Measurements from ENCODE around the gene MUSTN1. TPM values are rescaled to one million over a fixed set of nuclear protein-coding genes. Genes with fewer than 3 reads are reported as not detected.
A peak's percentile ranks its signal among the peaks of the same experiment; 100 is the strongest.

The MUSTN1 gene
- total and polyA plus RNA-seq, 7 donors, result 4.2 to 12.7 (median 8.2) TPM; not detected in 1

- Histone ChIP-seq H3K9me3 (no peaks in the 10 kb centered on the region), H3K4me1 (no peaks in the 10 kb centered on the region), H3K27ac (no peak overlapping the region), H3K27me3 (no peaks in the 10 kb centered on the region), H3K36me3 (no peaks in the 10 kb centered on the region), H3K4me3 (no peak overlapping the region)
- peak; percentile 30 for DNase-seq
- intact Hi-C loops (cut with DNase I), result no loop called here
- TF ChIP-seq POLR2A (IDR thresholded peaks at IDR 0.05) (no peak), EP300 (IDR thresholded peaks at IDR 0.05) (no peak), POLR2AphosphoS5 (IDR thresholded peaks at IDR 0.05) (no peak), CTCF (IDR thresholded peaks at IDR 0.05) (no peak)
- WGBS, 2 donors, result 85 to 89% methylated on average over 5 of the region's 5 CpGs
These were observed 49.8 kb downstream of the MUSTN1 start for GRCh38 chr3:52784931-52785590.

- Histone ChIP-seq H3K36me3 (no peaks in the 10 kb centered on the region), H3K27ac (no peak overlapping the region), H3K27me3 (no peaks in the 10 kb centered on the region), H3K4me1 (no peaks in the 10 kb centered on the region), H3K9me3 (no peaks in the 10 kb centered on the region), H3K4me3 (no peak overlapping the region)
- intact Hi-C loops (cut with DNase I), result no loop called here
- TF ChIP-seq POLR2AphosphoS5 (IDR thresholded peaks at IDR 0.05) (no peak), POLR2A (IDR thresholded peaks at IDR 0.05) (no peak), EP300 (IDR thresholded peaks at IDR 0.05) (no peak), CTCF (IDR thresholded peaks at IDR 0.05) (no peak)
- DNase-seq, result peak; percentile 54
- 79 to 89% methylated on average over 18 of the region's 18 CpGs for WGBS, 2 donors
These were observed 50.7 kb downstream of the MUSTN1 start for GRCh38 chr3:52784021-52784621.

- 85 to 90% methylated on average over 3 of the region's 3 CpGs for WGBS, 2 donors
- no peaks in the 10 kb centered on the region for H3K9me3 ChIP-seq
- H3K27me3 ChIP-seq, result no peaks in the 10 kb centered on the region
- no peaks in the 10 kb centered on the region for H3K4me1 ChIP-seq
- no peak overlapping the region for H3K4me3 ChIP-seq
- intact Hi-C loops (cut with DNase I), result no loop called here
- peak; percentile 11 for DNase-seq
- TF ChIP-seq POLR2AphosphoS5 (IDR thresholded peaks at IDR 0.05), result no peak
- TF ChIP-seq EP300 (IDR thresholded peaks at IDR 0.05), result no peak
- no peak for TF ChIP-seq POLR2A (IDR thresholded peaks at IDR 0.05)
- TF ChIP-seq CTCF (IDR thresholded peaks at IDR 0.05), result no peak
- no peaks in the 10 kb centered on the region for H3K36me3 ChIP-seq
- no peak overlapping the region for H3K27ac ChIP-seq
These were observed 51.6 kb downstream of the MUSTN1 start for GRCh38 chr3:52783211-52783555.

Small RNA genes lying within 50 kb of the gene (small RNA-seq; reads per million reads assigned to genes)
- 0 reads per million in 3 donors for gene MIR8064
- gene MUSTN1, result 0 reads per million in 3 donors

Other genes with a start within 250 kb of the MUSTN1 start
- 10 to 100 TPM; 82.8 to 94.2 (median 90.1) TPM for gene PBRM1, start 149.1 kb downstream of the MUSTN1 start, total RNA-seq
- 10 to 100 TPM in 1 of 3 donors, 1 to 10 TPM in 2; 8.4 to 19.8 (median 9.9) TPM for gene PBRM1, start 149.1 kb downstream of the MUSTN1 start, polyA plus RNA-seq
- 10 to 100 TPM; 22.4 to 42.5 (median 36.2) TPM for gene GNL3, start 149.0 kb downstream of the MUSTN1 start, total RNA-seq
- gene GNL3, start 149.0 kb downstream of the MUSTN1 start, polyA plus RNA-seq, result 10 to 100 TPM; 34.2 to 76.6 (median 39.8) TPM
- gene GLT8D1, start 129.2 kb downstream of the MUSTN1 start, total RNA-seq, result 10 to 100 TPM; 31.5 to 47.4 (median 35.7) TPM
- 10 to 100 TPM in 2 of 3 donors, 1 to 10 TPM in 1; 9.2 to 29.4 (median 11.4) TPM for gene GLT8D1, start 129.2 kb downstream of the MUSTN1 start, polyA plus RNA-seq
- gene SPCS1, start 128.9 kb downstream of the MUSTN1 start, total RNA-seq, result 100 to 1,000 TPM in 3 of 4 donors, 10 to 100 TPM in 1; 62.0 to 140 (median 109) TPM
- 100 to 1,000 TPM in 2 of 3 donors, 10 to 100 TPM in 1; 96.1 to 191 (median 113) TPM for gene SPCS1, start 128.9 kb downstream of the MUSTN1 start, polyA plus RNA-seq
- 10 to 100 TPM; 17.1 to 19.4 (median 19.0) TPM for gene NEK4, start 64.1 kb downstream of the MUSTN1 start, total RNA-seq
- gene NEK4, start 64.1 kb downstream of the MUSTN1 start, polyA plus RNA-seq, result 10 to 100 TPM in 2 of 3 donors, 1 to 10 TPM in 1; 7.4 to 11.4 (median 10.7) TPM
- gene ITIH1, start 57.4 kb downstream of the MUSTN1 start, total RNA-seq, result not detected
- under 1 TPM in 1 of 3 donors, not detected in 2; 0.85 TPM for gene ITIH1, start 57.4 kb downstream of the MUSTN1 start, polyA plus RNA-seq
- 1 to 10 TPM in 1 of 4 donors, under 1 TPM in 2, not detected in 1; 0.14 to 2.3 (median 0.36) TPM for gene ITIH3, start 40.2 kb downstream of the MUSTN1 start, total RNA-seq
- gene ITIH3, start 40.2 kb downstream of the MUSTN1 start, polyA plus RNA-seq, result under 1 TPM in 1 of 3 donors, not detected in 2; 0.95 TPM
- gene ITIH4, start 4.3 kb downstream of the MUSTN1 start, total RNA-seq, result 10 to 100 TPM in 1 of 4 donors, 1 to 10 TPM in 3; 2.5 to 12.2 (median 6.7) TPM
- gene ITIH4, start 4.3 kb downstream of the MUSTN1 start, polyA plus RNA-seq, result 1 to 10 TPM in 1 of 3 donors, not detected in 2; 5.4 TPM
- 10 to 100 TPM; 11.5 to 19.5 (median 14.7) TPM for gene STIMATE, start 62.5 kb upstream of the MUSTN1 start, total RNA-seq
- 1 to 10 TPM; 2.5 to 7.7 (median 4.8) TPM for gene STIMATE, start 62.5 kb upstream of the MUSTN1 start, polyA plus RNA-seq
- gene SFMBT1, start 211.1 kb upstream of the MUSTN1 start, total RNA-seq, result 10 to 100 TPM; 10.2 to 16.1 (median 14.9) TPM
- gene SFMBT1, start 211.1 kb upstream of the MUSTN1 start, polyA plus RNA-seq, result 1 to 10 TPM; 4.8 to 7.3 (median 6.9) TPM

Data from sigmoid colon (tissue), 7 donors.